Endothelial cell of umbilical vein (primary cell): ENCODE results near the gene TRIM29.

Source experiments
- EZH2 ChIP-seq: IDR thresholded peaks from 2 replicates; pipeline ENCODE4 v1.6.1; 2012; ENCODE audit warnings: borderline replicate concordance, low read depth, mild to moderate bottlenecking, moderate library complexity, low read length, inconsistent platforms; ENCODE audit not compliant: severe bottlenecking
- FOS ChIP-seq: IDR thresholded peaks from 2 replicates; pipeline ENCODE4 v1.6.1; 2011; ENCODE audit warnings: mild to moderate bottlenecking, low read length, moderate library complexity, borderline replicate concordance; ENCODE audit not compliant: insufficient read depth
- JUN ChIP-seq: IDR thresholded peaks from 2 replicates; pipeline ENCODE4 v1.6.1; 2011; ENCODE audit warnings: borderline replicate concordance, low read depth; ENCODE audit not compliant: insufficient read length, insufficient read depth
- POLR2A ChIP-seq: IDR thresholded peaks from 2 replicates; pipeline ENCODE4 v1.6.1; 2012; ENCODE audit warnings: low read depth, mild to moderate bottlenecking, control low read depth, low read length
- POLR2AphosphoS5 ChIP-seq: IDR thresholded peaks from 2 replicates; pipeline ENCODE4 v1.6.1; 2012; ENCODE audit warnings: low read depth, mild to moderate bottlenecking, control low read depth, low read length, moderate library complexity; ENCODE audit not compliant: insufficient read depth
- TF ChIP-seq, protein P1 (sequence below), 2 donors: IDR thresholded peaks; 1 replicate in 1 of 2; 2 replicates in 1 of 2; pipeline ENCODE4 v1.5.1; 2011; ENCODE audit warnings: low read length in 2 of 2, mild to moderate bottlenecking in 2 of 2, moderate library complexity in 2 of 2, control low read depth in 1 of 2, inconsistent platforms in 1 of 2, low read depth in 1 of 2; ENCODE audit not compliant: insufficient read depth in 1 of 2; ENCODE audit errors: extremely low read depth in 1 of 2
- TF ChIP-seq, protein P2 (sequence below): IDR thresholded peaks from 2 replicates; pipeline ENCODE4 v1.6.1; 2011; ENCODE audit not compliant: insufficient read depth, insufficient read length

DNA sequence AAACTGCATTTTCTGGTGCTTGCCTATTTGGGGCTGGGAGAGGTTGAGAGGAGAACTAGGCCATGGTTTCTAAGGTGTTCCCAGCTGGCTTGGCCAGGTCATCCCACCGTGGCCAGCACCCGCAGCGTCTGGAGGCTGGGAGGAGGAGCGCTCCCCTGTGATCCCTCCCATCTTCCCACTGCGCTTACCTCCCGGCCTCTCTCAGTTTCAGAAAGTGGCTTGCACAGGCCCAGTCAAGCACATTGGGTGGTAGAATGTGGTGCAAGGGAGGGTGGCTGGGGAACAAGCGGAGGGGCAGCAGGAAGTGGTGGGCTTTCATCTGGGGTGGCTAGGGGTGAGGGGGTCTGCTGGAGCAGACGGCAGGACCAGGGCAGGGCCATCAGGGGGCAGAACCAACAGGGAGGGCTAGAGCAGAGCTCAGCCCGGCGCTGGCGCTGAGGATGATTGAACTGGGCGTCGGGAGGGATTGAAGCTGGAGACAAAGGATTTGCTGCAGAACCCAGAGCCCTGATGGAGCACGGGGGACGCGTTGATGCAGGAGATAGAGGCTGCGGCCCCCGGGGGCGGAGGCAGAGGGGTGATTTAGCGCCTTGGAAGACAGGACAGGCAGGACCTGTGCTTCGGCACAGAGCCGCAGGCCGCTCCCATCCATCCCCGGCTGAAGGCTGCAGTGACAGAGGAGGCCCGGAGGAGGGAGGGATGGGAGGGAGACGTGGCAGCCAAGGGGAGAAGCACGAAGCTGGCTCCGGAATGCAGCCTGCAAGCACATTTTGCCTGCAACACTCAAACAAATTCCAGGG, 76.0 kb downstream of the TRIM29 start:
- TF ChIP-seq POLR2A (no peak), JUN (no peak), FOS (no peak), EZH2 (no peak), POLR2AphosphoS5 (no peak)
- TF ChIP-seq, protein P1, sequence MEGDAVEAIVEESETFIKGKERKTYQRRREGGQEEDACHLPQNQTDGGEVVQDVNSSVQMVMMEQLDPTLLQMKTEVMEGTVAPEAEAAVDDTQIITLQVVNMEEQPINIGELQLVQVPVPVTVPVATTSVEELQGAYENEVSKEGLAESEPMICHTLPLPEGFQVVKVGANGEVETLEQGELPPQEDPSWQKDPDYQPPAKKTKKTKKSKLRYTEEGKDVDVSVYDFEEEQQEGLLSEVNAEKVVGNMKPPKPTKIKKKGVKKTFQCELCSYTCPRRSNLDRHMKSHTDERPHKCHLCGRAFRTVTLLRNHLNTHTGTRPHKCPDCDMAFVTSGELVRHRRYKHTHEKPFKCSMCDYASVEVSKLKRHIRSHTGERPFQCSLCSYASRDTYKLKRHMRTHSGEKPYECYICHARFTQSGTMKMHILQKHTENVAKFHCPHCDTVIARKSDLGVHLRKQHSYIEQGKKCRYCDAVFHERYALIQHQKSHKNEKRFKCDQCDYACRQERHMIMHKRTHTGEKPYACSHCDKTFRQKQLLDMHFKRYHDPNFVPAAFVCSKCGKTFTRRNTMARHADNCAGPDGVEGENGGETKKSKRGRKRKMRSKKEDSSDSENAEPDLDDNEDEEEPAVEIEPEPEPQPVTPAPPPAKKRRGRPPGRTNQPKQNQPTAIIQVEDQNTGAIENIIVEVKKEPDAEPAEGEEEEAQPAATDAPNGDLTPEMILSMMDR (IDR thresholded peaks at IDR 0.05; ENCODE audit: extremely low read depth in 1 of 2, insufficient read depth in 1 of 2, low read depth in 1 of 2, low read length in 2 of 2): no peak
- TF ChIP-seq, protein P2, sequence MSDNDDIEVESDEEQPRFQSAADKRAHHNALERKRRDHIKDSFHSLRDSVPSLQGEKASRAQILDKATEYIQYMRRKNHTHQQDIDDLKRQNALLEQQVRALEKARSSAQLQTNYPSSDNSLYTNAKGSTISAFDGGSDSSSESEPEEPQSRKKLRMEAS: no peak
